Esophagus muscularis mucosa (tissue), 4 donors: ENCODE measurements around the gene HCK. TPM values are rescaled to one million over a fixed set of nuclear protein-coding genes. Genes with fewer than 3 reads are reported as not detected.

ENCODE experiments used
- DNase-seq: peaks from one replicate; pipeline ENCODE4 v3.0.0-alpha.2; 2017; ENCODE audit errors: extremely low spot score
- H3K27ac ChIP-seq, 4 donors: fragments of 200-600 bp; sonication (generic); replicated peaks in 1 of 4; 1 replicate in 3 of 4; 2 replicates in 1 of 4; pipeline ENCODE4 v1.5.1; 2016 to 2019; ENCODE audit warnings: mild to moderate bottlenecking in 1 of 4
- H3K27me3 ChIP-seq, 4 donors: fragments of 200-600 bp; sonication (generic); one replicate each; pipeline versions ENCODE4 v1.5.1 to v1.6.0; 2016 to 2019
- H3K36me3 ChIP-seq, 4 donors: fragments of 200-600 bp; sonication (generic); one replicate each; pipeline ENCODE4 v1.5.1; 2016 to 2019
- H3K4me1 ChIP-seq, 4 donors: fragments of 200-600 bp; sonication (generic); one replicate each; pipeline ENCODE4 v1.5.1; 2016 to 2019
- H3K4me3 ChIP-seq, 4 donors: fragments of 200-600 bp; sonication (generic); 1 replicate in 2 of 4; 2 replicates in 2 of 4; pipeline ENCODE4 v1.5.1; 2016 to 2019; ENCODE audit warnings: mild to moderate bottlenecking in 4 of 4, moderate library complexity in 1 of 4
- H3K9me3 ChIP-seq, 4 donors: fragments of 200-600 bp; sonication (generic); 1 replicate in 3 of 4; 2 replicates in 1 of 4; pipeline ENCODE4 v1.5.1; 2016 to 2019
- CTCF ChIP-seq, 3 experiments: fragments of 200-600 bp in 2 of 3; fragments of 450-650 bp in 1 of 3; sonication (generic) in 2 of 3; IDR thresholded peaks; one replicate each; pipeline ENCODE4 v1.5.1; 2017 to 2019; ENCODE audit warnings: antibody characterized with exemption in 3 of 3, mild to moderate bottlenecking in 2 of 3, moderate library complexity in 1 of 3
- EP300 ChIP-seq: sonication (generic); formaldehyde crosslinking; IDR thresholded peaks from one replicate; pipeline ENCODE4 v1.6.1; 2017; ENCODE audit warnings: antibody characterized with exemption
- POLR2A ChIP-seq: fragments of 450-650 bp; IDR thresholded peaks from one replicate; pipeline ENCODE4 v1.6.1; 2017; ENCODE audit warnings: antibody characterized with exemption, moderate library complexity, mild to moderate bottlenecking, low read depth
- POLR2AphosphoS5 ChIP-seq, 2 donors: sonication (generic); formaldehyde crosslinking; IDR thresholded peaks; one replicate each; pipeline ENCODE4 v1.6.1; 2017; ENCODE audit warnings: antibody characterized with exemption in 2 of 2
- WGBS: methylation state at CpG from one replicate; pipeline ENCODE4 v1.1.5; 2018; 5-methylcytosine and 5-hydroxymethylcytosine counted together
- intact Hi-C: fragments of 100-400 bp; cut with DNase I; formaldehyde crosslinking; loops from one replicate; pipeline ENCODE4 v1.15.1; 2023
- total RNA-seq, 4 donors: library from RNA; depleted of rRNA; stranded (reverse); fragments of >200 nt; gene quantifications; one replicate each; pipeline versions ENCODE4 v1.1.0 to v1.2.1, GENCODE V29; 2016

HCK gene
- total RNA-seq, 4 donors from 2014 or later, result 7.8 to 36.6 (median 11.4) TPM

- peaks cover 0 to 2% (median 0%) of the 10 kb centered on the region in 4 donors for H3K36me3 ChIP-seq
- H3K27ac ChIP-seq, result no peak overlapping the region
- H3K9me3 ChIP-seq, result no peaks in the 10 kb centered on the region
- H3K4me1 ChIP-seq, result peaks cover 17 to 24% (median 23%) of the 10 kb centered on the region in 4 donors
- H3K4me3 ChIP-seq, result peak overlapping the region; percentile 51 to 64 (median 54)
- H3K27me3 ChIP-seq, result peaks cover 4 to 98% (median 38%) of the 10 kb centered on the region in 4 donors
- TF ChIP-seq POLR2A (no peak), CTCF (IDR thresholded peaks at IDR 0.05) (no peak), EP300 (no peak), POLR2AphosphoS5 (IDR thresholded peaks at IDR 0.05) (no peak)
- WGBS, result no CpG with 5 or more reads among the region's 42 CpGs
- DNase-seq, result no peak
- intact Hi-C loops, result no loop called here
Observed at GRCh38 chr20:32019156-32019510, 32.9 kb upstream of the HCK start.

GRCh38 chr20:32019563-32020463 is 32.2 kb upstream of the HCK start:
- H3K27me3 ChIP-seq, result peaks cover 4 to 98% (median 38%) of the 10 kb centered on the region in 4 donors
- no peak for TF ChIP-seq POLR2AphosphoS5 (IDR thresholded peaks at IDR 0.05)
- TF ChIP-seq CTCF (IDR thresholded peaks at IDR 0.05), result no peak
- TF ChIP-seq POLR2A, result no peak
- no peak for TF ChIP-seq EP300
- H3K4me3 ChIP-seq, result peak overlapping the region; percentile 51 to 64 (median 54)
- peaks cover 0 to 4% (median 0%) of the 10 kb centered on the region in 4 donors for H3K36me3 ChIP-seq
- intact Hi-C loops, result loop anchor here (10.0 kb wide), 1 partner anchor 75 kb away; no protein-coding TSS in a partner anchor
- no peak overlapping the region for H3K27ac ChIP-seq
- H3K4me1 ChIP-seq, result peaks cover 17 to 24% (median 22%) of the 10 kb centered on the region in 4 donors
- no peak for DNase-seq
- no peaks in the 10 kb centered on the region for H3K9me3 ChIP-seq
- WGBS, result 34% methylated on average over 11 of the region's 11 CpGs

GRCh38 chr20:32021091-32021490 is 31.0 kb upstream of the HCK start:
- 94% methylated on average over 2 of the region's 4 CpGs for WGBS
- H3K27ac ChIP-seq, result no peak overlapping the region
- peaks cover 4 to 95% (median 38%) of the 10 kb centered on the region in 4 donors for H3K27me3 ChIP-seq
- H3K4me1 ChIP-seq, result peaks cover 17 to 24% (median 20%) of the 10 kb centered on the region in 4 donors
- intact Hi-C loops, result loop anchor here (10.0 kb wide), 1 partner anchor 76 kb away; no protein-coding TSS in a partner anchor
- TF ChIP-seq POLR2A, result no peak
- no peak for TF ChIP-seq EP300
- TF ChIP-seq POLR2AphosphoS5 (IDR thresholded peaks at IDR 0.05), result no peak
- no peak for TF ChIP-seq CTCF (IDR thresholded peaks at IDR 0.05)
- no peaks in the 10 kb centered on the region for H3K9me3 ChIP-seq
- H3K4me3 ChIP-seq, result no peak overlapping the region
- H3K36me3 ChIP-seq, result peaks cover 0 to 13% (median 0%) of the 10 kb centered on the region in 4 donors
- DNase-seq, result no peak

DNA sequence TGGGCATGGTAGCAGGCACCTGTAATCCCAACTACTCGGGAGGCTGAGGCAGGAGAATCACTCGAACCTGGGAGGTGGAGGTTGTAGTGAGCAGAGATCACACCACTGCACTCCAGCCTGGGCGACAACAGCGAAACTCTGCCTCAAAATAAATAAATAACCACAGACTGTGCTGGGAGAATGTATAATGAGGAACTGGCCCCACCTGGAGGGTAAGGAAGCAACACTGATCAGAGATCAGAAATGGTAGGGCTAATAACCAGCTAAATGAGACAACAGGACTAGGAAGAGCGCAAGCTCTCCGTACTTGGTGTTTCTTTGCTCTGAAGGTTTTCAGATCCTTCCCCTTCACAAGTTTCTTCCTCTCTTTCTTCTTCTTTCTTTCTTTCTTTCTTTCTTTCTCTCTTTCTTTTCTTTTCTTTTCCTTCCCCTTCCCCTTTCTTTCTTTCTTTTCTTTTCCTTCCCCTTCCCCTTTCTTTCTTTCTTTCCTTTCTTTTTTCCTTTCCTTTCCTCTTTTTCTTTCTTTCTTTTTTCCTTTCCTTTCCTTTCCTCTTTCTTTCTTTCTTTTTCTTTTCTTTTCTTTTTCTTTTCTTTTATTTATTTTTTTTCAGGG is 27.3 kb upstream of the HCK start:
- H3K27me3 ChIP-seq, result peaks cover 0 to 70% (median 17%) of the 10 kb centered on the region in 4 donors
- intact Hi-C loops, result loop anchor here (10.0 kb wide), 1 partner anchor 80 kb away; no protein-coding TSS in a partner anchor

More for the DNA sequence above, 27.3 kb upstream of the HCK start:
- TF ChIP-seq POLR2AphosphoS5 (IDR thresholded peaks at IDR 0.05) (no peak), POLR2A (no peak), CTCF (IDR thresholded peaks at IDR 0.05) (no peak), EP300 (no peak)
- Histone ChIP-seq H3K4me1 (peaks cover 2 to 7% (median 2%) of the 10 kb centered on the region in 4 donors), H3K9me3 (no peaks in the 10 kb centered on the region), H3K27ac (no peak overlapping the region), H3K36me3 (peaks cover 0 to 40% (median 0%) of the 10 kb centered on the region in 4 donors), H3K4me3 (no peak overlapping the region)
- 72% methylated on average over 6 of the region's 6 CpGs for WGBS
- DNase-seq, result no peak
